Ectodermal cell (in vitro differentiated cells): ENCODE results near the gene MEF2B.

Experiments
- H3K27ac ChIP-seq: 2 replicates; pipeline ENCODE4 v1.7.0; 2013; ENCODE audit warnings: mild to moderate bottlenecking, low read depth, low read length; ENCODE audit not compliant: insufficient read depth, poor library complexity, severe bottlenecking
- H3K27me3 ChIP-seq: 2 replicates; pipeline ENCODE4 v1.7.0; 2013; ENCODE audit warnings: mild to moderate bottlenecking, low read length; ENCODE audit not compliant: insufficient read depth, control insufficient read depth, poor library complexity, severe bottlenecking
- H3K36me3 ChIP-seq: one replicate; pipeline ENCODE4 v1.7.0; 2013; ENCODE audit warnings: low read length; ENCODE audit not compliant: control insufficient read depth, insufficient read depth
- H3K4me1 ChIP-seq: one replicate; pipeline ENCODE4 v1.7.0; 2013; ENCODE audit warnings: low read length; ENCODE audit not compliant: control insufficient read depth, insufficient read depth
- H3K4me3 ChIP-seq: 2 replicates; pipeline ENCODE4 v1.7.0; 2013; ENCODE audit warnings: low read depth, low read length, control low read depth; ENCODE audit not compliant: insufficient read depth
- H3K9me3 ChIP-seq: 2 replicates; pipeline ENCODE4 v1.7.0; 2013; ENCODE audit warnings: mild to moderate bottlenecking, low read length, moderate library complexity; ENCODE audit not compliant: control insufficient read depth
- WGBS, 2 experiments: methylation state at CpG; one replicate each; pipeline ENCODE4 v1.1.7; 2013; ENCODE audit warnings: missing lambda C conversion rate in 2 of 2; 5-methylcytosine and 5-hydroxymethylcytosine counted together

Gene MEF2B

DNA sequence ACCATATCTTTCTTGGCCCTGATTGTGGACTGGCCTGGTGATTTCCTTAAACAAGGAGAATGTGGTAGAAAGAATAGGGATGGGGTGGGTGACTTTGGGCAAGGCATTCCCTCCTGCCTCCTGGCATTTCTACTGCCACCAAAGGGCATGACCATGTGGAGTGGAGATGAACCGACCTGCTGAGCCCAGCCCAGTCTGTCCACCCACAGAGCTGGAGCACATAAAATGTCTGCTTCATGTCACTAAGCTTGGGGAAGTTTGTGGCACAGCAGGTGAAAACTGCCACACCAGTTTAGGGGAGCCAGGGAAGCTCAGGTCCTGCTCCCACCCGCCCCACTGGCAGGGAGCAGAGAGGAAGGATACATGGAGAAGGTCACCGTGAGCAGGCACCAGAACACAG, 38.1 kb downstream of the MEF2B start:
- H3K9me3 ChIP-seq = no peaks in the 10 kb centered on the region
- WGBS, 2 experiments = 96% methylated on average over 3 of the region's 3 CpGs
- peaks cover under 1% of the 10 kb centered on the region for H3K27me3 ChIP-seq
- H3K27ac ChIP-seq = no peak overlapping the region
- H3K4me1 ChIP-seq = peaks cover 2% of the 10 kb centered on the region
- no peak overlapping the region for H3K4me3 ChIP-seq
- H3K36me3 ChIP-seq = no peaks in the 10 kb centered on the region

- Histone ChIP-seq H3K4me3 (no peak overlapping the region), H3K4me1 (no peaks in the 10 kb centered on the region), H3K27me3 (no peaks in the 10 kb centered on the region), H3K36me3 (peaks cover 5% of the 10 kb centered on the region), H3K27ac (no peak overlapping the region), H3K9me3 (no peaks in the 10 kb centered on the region)
- 96 to 99% methylated on average over 5 to 6 of the region's 6 CpGs for WGBS, 2 experiments
These were observed 44.0 kb downstream of the MEF2B start for GRCh38 chr19:19126102-19126501.

DNA sequence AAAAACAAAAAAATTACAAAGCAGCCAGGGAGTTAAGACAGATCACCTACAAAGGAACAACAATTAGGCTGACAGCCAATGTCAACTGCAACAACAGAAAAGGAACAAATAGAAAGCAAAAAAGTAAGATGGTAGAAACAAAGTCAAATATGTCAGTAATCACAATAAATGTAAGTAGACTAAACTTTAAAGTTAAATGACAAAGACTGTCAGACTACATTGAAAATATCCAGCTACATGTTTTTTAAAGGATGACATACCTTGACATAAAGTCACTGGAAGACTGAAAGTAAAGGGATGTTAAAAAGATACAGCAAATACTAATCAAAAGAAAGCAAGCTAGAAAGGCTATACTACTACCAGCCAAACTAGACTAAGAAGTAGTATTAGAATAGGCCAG, 46.7 kb downstream of the MEF2B start:
- Histone ChIP-seq H3K27ac (no peak overlapping the region), H3K27me3 (no peaks in the 10 kb centered on the region), H3K4me1 (peaks cover 7% of the 10 kb centered on the region), H3K9me3 (no peaks in the 10 kb centered on the region), H3K36me3 (peaks cover 5% of the 10 kb centered on the region), H3K4me3 (no peak overlapping the region)

GRCh38 chr19:19122902-19123301, 47.2 kb downstream of the MEF2B start:
- H3K9me3 ChIP-seq = no peaks in the 10 kb centered on the region
- 92 to 96% methylated on average over 1 of the region's 1 CpG for WGBS, 2 experiments
- no peak overlapping the region for H3K4me3 ChIP-seq
- peaks cover 5% of the 10 kb centered on the region for H3K36me3 ChIP-seq
- H3K27ac ChIP-seq = no peak overlapping the region
- H3K4me1 ChIP-seq = peaks cover 7% of the 10 kb centered on the region
- no peaks in the 10 kb centered on the region for H3K27me3 ChIP-seq

GRCh38 chr19:19121371-19121770, 48.7 kb downstream of the MEF2B start:
- WGBS, 2 experiments = 91 to 94% methylated on average over 10 of the region's 10 CpGs
- no peak overlapping the region for H3K4me3 ChIP-seq

GRCh38 chr19:19120308-19121231, 49.5 kb downstream of the MEF2B start:
- peaks cover 7% of the 10 kb centered on the region for H3K4me1 ChIP-seq
- WGBS, 2 experiments = 56 to 64% methylated on average over 35 to 36 of the region's 39 CpGs
- H3K27me3 ChIP-seq = no peaks in the 10 kb centered on the region
- no peaks in the 10 kb centered on the region for H3K9me3 ChIP-seq
- H3K36me3 ChIP-seq = peaks cover 5% of the 10 kb centered on the region
- no peak overlapping the region for H3K27ac ChIP-seq
- peak overlapping the region; percentile 1 for H3K4me3 ChIP-seq

More at GRCh38 chr19:19121371-19121770, 48.7 kb downstream of the MEF2B start:
- peaks cover 7% of the 10 kb centered on the region for H3K4me1 ChIP-seq
- H3K27ac ChIP-seq = no peak overlapping the region
- H3K27me3 ChIP-seq = no peaks in the 10 kb centered on the region
- peaks cover 5% of the 10 kb centered on the region for H3K36me3 ChIP-seq
- no peaks in the 10 kb centered on the region for H3K9me3 ChIP-seq

- no peak overlapping the region for H3K27ac ChIP-seq
- H3K4me3 ChIP-seq = no peak overlapping the region
These were observed 50.5 kb downstream of the MEF2B start for GRCh38 chr19:19119325-19120237.

DNA sequence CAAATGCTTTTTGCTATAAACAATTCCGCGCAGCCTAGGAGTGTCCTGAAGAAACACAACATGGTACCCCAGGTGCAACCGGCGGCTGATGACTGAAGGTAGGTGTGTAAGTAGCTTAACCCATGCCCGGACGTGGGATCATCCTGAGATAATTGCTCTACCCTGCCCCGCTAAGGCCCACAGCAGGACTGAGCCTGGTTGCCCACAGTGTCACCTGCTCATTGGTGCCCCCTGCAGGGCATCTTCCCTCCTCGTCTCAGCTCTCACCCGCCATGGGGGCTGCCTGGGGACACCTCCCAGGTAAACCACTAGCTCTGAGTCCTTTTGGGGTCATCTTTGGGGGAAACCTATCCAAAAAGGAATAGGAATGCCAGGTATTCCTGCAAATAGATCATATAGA, 54.1 kb downstream of the MEF2B start:
- 72 to 77% methylated on average over 9 of the region's 9 CpGs for whole genome bisulfite sequencing, 2 experiments
- Histone ChIP-seq H3K36me3 (no peaks in the 10 kb centered on the region), H3K9me3 (no peaks in the 10 kb centered on the region), H3K4me3 (no peak overlapping the region), H3K27ac (no peak overlapping the region), H3K27me3 (peaks cover 1% of the 10 kb centered on the region), H3K4me1 (peaks cover 13% of the 10 kb centered on the region)

More at GRCh38 chr19:19119325-19120237, 50.5 kb downstream of the MEF2B start:
- WGBS, 2 experiments = 92% methylated on average over 38 to 39 of the region's 39 CpGs
- Histone ChIP-seq H3K27me3 (no peaks in the 10 kb centered on the region), H3K9me3 (no peaks in the 10 kb centered on the region), H3K4me1 (peaks cover 7% of the 10 kb centered on the region), H3K36me3 (peaks cover 5% of the 10 kb centered on the region)

DNA sequence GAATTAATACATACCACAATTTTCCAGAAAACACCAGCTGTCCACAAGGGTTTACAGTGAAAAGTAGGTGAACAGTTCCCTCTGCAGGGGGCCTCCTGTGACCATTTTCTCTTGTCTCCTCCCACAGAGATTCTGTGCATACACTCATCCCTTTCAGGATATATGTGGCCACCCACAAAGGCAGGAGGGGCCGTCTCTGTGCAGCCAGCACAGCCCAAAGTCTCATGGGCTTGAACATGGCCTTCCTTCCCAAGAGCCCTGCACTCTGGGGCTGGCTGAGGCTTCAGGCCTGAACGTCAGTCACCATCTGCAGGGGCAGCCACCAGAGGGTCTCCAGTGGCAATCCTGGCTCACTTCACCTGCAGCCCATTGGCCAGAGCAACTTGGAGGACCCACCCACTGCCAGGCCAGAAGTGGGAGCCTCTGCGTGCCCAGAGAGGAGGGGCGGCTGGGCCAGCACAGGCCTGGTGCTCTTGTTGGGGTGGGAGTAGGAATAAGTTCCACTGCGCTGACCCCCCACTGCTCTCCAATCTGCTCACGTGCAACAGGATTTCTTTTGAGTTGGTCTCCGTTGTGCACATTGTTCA, 56.9 kb downstream of the MEF2B start:
- no peaks in the 10 kb centered on the region for H3K36me3 ChIP-seq
- peaks cover 11% of the 10 kb centered on the region for H3K4me1 ChIP-seq
- 54 to 56% methylated on average over 7 of the region's 7 CpGs for WGBS, 2 experiments
- no peaks in the 10 kb centered on the region for H3K9me3 ChIP-seq
- no peak overlapping the region for H3K27ac ChIP-seq
- H3K27me3 ChIP-seq = peaks cover 12% of the 10 kb centered on the region
- H3K4me3 ChIP-seq = no peak overlapping the region
